Liver (tissue), 9 donors: ENCODE data around the gene TMEM128. TPM values are rescaled to one million over a fixed set of nuclear protein-coding genes. Genes with fewer than 3 reads are reported as not detected.
"Not testable (repeated sequence)": the region's sequence is repeated elsewhere in the genome, so short reads cannot be mapped to it uniquely, and the experiment has no call there.

Experiments used
- DNase-seq: peaks from one replicate; pipeline ENCODE4 v3.0.0-alpha.2; 2017; ENCODE audit warnings: low spot score
- H3K27ac ChIP-seq, 2 donors: one replicate each; pipeline ENCODE4 v1.7.0; 2013; ENCODE audit warnings: inconsistent platforms in 2 of 2, low read length in 2 of 2, control low read depth in 1 of 2, low read depth in 1 of 2, mild to moderate bottlenecking in 1 of 2
- H3K27me3 ChIP-seq, 4 donors: one replicate each; pipeline versions ENCODE4 v1.6.1 to v1.7.0; 2013; ENCODE audit warnings: low read length in 3 of 4, inconsistent platforms in 1 of 4, mild to moderate bottlenecking in 1 of 4, moderate library complexity in 1 of 4; ENCODE audit not compliant: control insufficient read depth in 4 of 4, insufficient read depth in 4 of 4
- H3K36me3 ChIP-seq, 4 donors: one replicate each; pipeline versions ENCODE4 v1.6.1 to v1.7.0; 2013; ENCODE audit warnings: low read length in 3 of 4, mild to moderate bottlenecking in 3 of 4, low read depth in 1 of 4, moderate library complexity in 1 of 4; ENCODE audit not compliant: control insufficient read depth in 4 of 4, insufficient read depth in 3 of 4
- H3K4me1 ChIP-seq, 4 donors: one replicate each; pipeline versions ENCODE4 v1.6.1 to v1.7.0; 2013; ENCODE audit warnings: low read length in 3 of 4, mild to moderate bottlenecking in 3 of 4, moderate library complexity in 1 of 4; ENCODE audit not compliant: control insufficient read depth in 4 of 4, insufficient read depth in 4 of 4
- H3K4me3 ChIP-seq, 3 donors: one replicate each; pipeline versions ENCODE4 v1.6.1 to v1.7.0; 2013; ENCODE audit warnings: low read length in 3 of 3, control low read depth in 1 of 3, low read depth in 1 of 3, mild to moderate bottlenecking in 1 of 3
- H3K9ac ChIP-seq, 2 donors: one replicate each; pipeline ENCODE4 v1.7.0; 2013; ENCODE audit warnings: low read length in 2 of 2, mild to moderate bottlenecking in 2 of 2, moderate library complexity in 2 of 2, control low read depth in 1 of 2, low read depth in 1 of 2
- H3K9me3 ChIP-seq, 4 donors: one replicate each; pipeline versions ENCODE4 v1.6.1 to v1.7.0; 2013; ENCODE audit warnings: low read length in 3 of 4; ENCODE audit not compliant: control insufficient read depth in 4 of 4
- ATF3 ChIP-seq: IDR thresholded peaks from 2 replicates; pipeline ENCODE4 v1.6.1; 2016; ENCODE audit warnings: antibody characterized with exemption
- FOXA1 ChIP-seq: IDR thresholded peaks from 2 replicates; pipeline ENCODE4 v1.6.1; 2016; ENCODE audit warnings: antibody characterized with exemption
- FOXA2 ChIP-seq: IDR thresholded peaks from 2 replicates; pipeline ENCODE4 v1.6.1; 2016; ENCODE audit warnings: antibody characterized with exemption
- GABPA ChIP-seq, 2 donors: IDR thresholded peaks in 1 of 2; conservative IDR thresholded peaks in 1 of 2; 2 replicates each; pipeline ENCODE4 v1.6.1; 2016; ENCODE audit warnings: antibody characterized with exemption in 2 of 2, mild to moderate bottlenecking in 1 of 2, moderate library complexity in 1 of 2
- HNF4A ChIP-seq, 2 donors: conservative IDR thresholded peaks; 2 replicates each; pipeline ENCODE4 v1.6.1; 2016; ENCODE audit warnings: antibody characterized with exemption in 2 of 2, mild to moderate bottlenecking in 2 of 2
- HNF4G ChIP-seq: IDR thresholded peaks from 2 replicates; pipeline ENCODE4 v1.6.1; 2016; ENCODE audit warnings: antibody characterized with exemption
- JUND ChIP-seq, 2 donors: IDR thresholded peaks; 2 replicates each; pipeline ENCODE4 v1.6.1; 2016; ENCODE audit warnings: antibody characterized with exemption in 2 of 2
- MAX ChIP-seq: IDR thresholded peaks from 2 replicates; pipeline ENCODE4 v1.6.1; 2016; ENCODE audit warnings: antibody characterized with exemption
- NR2F2 ChIP-seq: IDR thresholded peaks from 2 replicates; pipeline ENCODE4 v1.6.1; 2016; ENCODE audit warnings: antibody characterized with exemption
- RAD21 ChIP-seq, 2 donors: IDR thresholded peaks; 2 replicates each; pipeline ENCODE4 v1.6.1; 2016; ENCODE audit warnings: antibody characterized with exemption in 2 of 2, mild to moderate bottlenecking in 2 of 2
- REST ChIP-seq: IDR thresholded peaks from 2 replicates; pipeline ENCODE4 v1.6.1; 2016; ENCODE audit warnings: antibody characterized with exemption, mild to moderate bottlenecking
- SP1 ChIP-seq: IDR thresholded peaks from 2 replicates; pipeline ENCODE4 v1.6.1; 2018; ENCODE audit warnings: antibody characterized with exemption, mild to moderate bottlenecking
- TAF1 ChIP-seq: conservative IDR thresholded peaks from 2 replicates; pipeline ENCODE4 v1.6.1; 2016; ENCODE audit warnings: antibody characterized with exemption, mild to moderate bottlenecking
- YY1 ChIP-seq: IDR thresholded peaks from 2 replicates; pipeline ENCODE4 v1.6.1; 2016; ENCODE audit warnings: antibody characterized with exemption, mild to moderate bottlenecking
- ZBTB33 ChIP-seq: IDR thresholded peaks from 2 replicates; pipeline ENCODE4 v1.6.1; 2016; ENCODE audit warnings: antibody characterized with exemption
- WGBS: extraction: QIAGEN DNeasy Blood & Tissue Kit; methylation state at CpG from one replicate; pipeline ENCODE4 v1.1.7; 2013; 5-methylcytosine and 5-hydroxymethylcytosine counted together
- polyA plus RNA-seq, 2 donors: library from polyadenylated mRNA; stranded (reverse) in 1 of 2; unstranded in 1 of 2; fragments of 200-250 nt in 1 of 2; fragments of >200 nt in 1 of 2; fragmentation: Nextera tagmentation in 1 of 2; extraction: Ambion mirVana in 1 of 2; gene quantifications; one replicate each; pipeline versions ENCODE4 v1.2.1 to v1.2.3, GENCODE V29; 2013 to 2015
- total RNA-seq, 2 donors: library from RNA; depleted of rRNA; stranded (reverse); fragments of >200 nt; gene quantifications; one replicate each; pipeline ENCODE4 v1.2.3, GENCODE V29; 2014
- donor health status: healthy.
- donor health status: healthy.
- donor health status: healthy.
- donor health status: healthy.
- donor health status: healthy.

TMEM128 gene
- total and polyA plus RNA-seq, 4 donors = 7.6 to 11.3 (median 9.2) TPM

GRCh38 chr4:4245172-4245571 lies 2.9 kb downstream of the TMEM128 start:
- H3K27me3 ChIP-seq = no peaks in the 10 kb centered on the region
- H3K4me3 ChIP-seq = no peak overlapping the region
- DNase-seq = no peak
- H3K27ac ChIP-seq = no peak overlapping the region
- peaks cover 6 to 18% (median 15%) of the 10 kb centered on the region in 4 donors for H3K4me1 ChIP-seq
- peaks cover 7 to 33% (median 25%) of the 10 kb centered on the region in 4 donors for H3K36me3 ChIP-seq
- H3K9me3 ChIP-seq = no peaks in the 10 kb centered on the region
- 94% methylated on average over 1 of the region's 1 CpG for WGBS
- TF ChIP-seq REST (no peak), RAD21 (IDR thresholded peaks at IDR 0.05) (no peak), TAF1 (no peak), FOXA2 (no peak), ATF3 (no peak), MAX (no peak), NR2F2 (no peak), GABPA (IDR thresholded peaks at IDR 0.05 in 1 of 2, conservative IDR thresholded peaks at IDR 0.05 in 1 of 2) (no peak)
- no peak overlapping the region for H3K9ac ChIP-seq

GRCh38 chr4:4239551-4239950 lies 8.5 kb downstream of the TMEM128 start:
- not testable (repeated sequence) for H3K27me3 ChIP-seq, DNase-seq, H3K9me3 ChIP-seq, H3K9ac ChIP-seq, H3K4me3 ChIP-seq, H3K27ac ChIP-seq, H3K4me1 ChIP-seq
- WGBS = over 99% methylated on average over 3 of the region's 3 CpGs
- peaks cover 14 to 54% (median 29%) of the 10 kb centered on the region in 4 donors for H3K36me3 ChIP-seq

- Histone ChIP-seq H3K27me3 (no peaks in the 10 kb centered on the region), H3K9me3 (peaks cover 0 to 7% (median 2%) of the 10 kb centered on the region in 4 donors), H3K9ac (no peak overlapping the region), H3K4me3 (no peak overlapping the region), H3K27ac (no peak overlapping the region), H3K36me3 (peaks cover 2 to 18% (median 8%) of the 10 kb centered on the region in 4 donors), H3K4me1 (no peaks in the 10 kb centered on the region)
- no peak for TF ChIP-seq GABPA (IDR thresholded peaks at IDR 0.05 in 1 of 2, conservative IDR thresholded peaks at IDR 0.05 in 1 of 2)
- TF ChIP-seq NR2F2 = no peak
- no peak for TF ChIP-seq MAX
- TF ChIP-seq YY1 = no peak
- TF ChIP-seq ATF3 = no peak
- no peak for TF ChIP-seq JUND (IDR thresholded peaks at IDR 0.05)
- no peak for TF ChIP-seq HNF4A (conservative IDR thresholded peaks at IDR 0.05)
- TF ChIP-seq REST = no peak
- no peak for TF ChIP-seq TAF1
- no peak for TF ChIP-seq ZBTB33
- no peak for TF ChIP-seq SP1
- no peak for TF ChIP-seq RAD21 (IDR thresholded peaks at IDR 0.05)
- TF ChIP-seq HNF4G = no peak
- no peak for TF ChIP-seq FOXA1
- 97% methylated on average over 2 of the region's 2 CpGs for whole genome bisulfite sequencing
- no peak for DNase-seq
Observed at GRCh38 chr4:4233610-4234009, 14.4 kb downstream of the TMEM128 start.
